HEK293T (cell line): ENCODE measurements around the gene ZNF467.

Experiments used
- BHLHE40 ChIP-seq: fragments of 450-650 bp; IDR thresholded peaks from 2 replicates; pipeline ENCODE4 v1.6.1; 2016; ENCODE audit warnings: mild to moderate bottlenecking, moderate library complexity, borderline replicate concordance
- ELF4 ChIP-seq: fragments of 450-650 bp; IDR thresholded peaks from 2 replicates; pipeline ENCODE4 v1.6.1; 2017; ENCODE audit warnings: antibody characterized with exemption
- FOXK2 ChIP-seq: fragments of 450-650 bp; IDR thresholded peaks from 2 replicates; pipeline ENCODE4 v1.6.1; 2016; ENCODE audit warnings: mild to moderate bottlenecking
- HDGF ChIP-seq: fragments of 450-650 bp; IDR thresholded peaks from 2 replicates; pipeline ENCODE4 v1.6.1; 2017; ENCODE audit warnings: antibody characterized with exemption, borderline replicate concordance
- NFRKB ChIP-seq: fragments of 450-650 bp; IDR thresholded peaks from 2 replicates; pipeline ENCODE4 v1.6.1; 2016; ENCODE audit warnings: mild to moderate bottlenecking, moderate library complexity
- PKNOX1 ChIP-seq: fragments of 450-650 bp; IDR thresholded peaks from 2 replicates; pipeline ENCODE4 v1.6.1; 2016
- SP1 ChIP-seq: fragments of 450-650 bp; IDR thresholded peaks from 2 replicates; pipeline ENCODE4 v1.6.1; 2017
- SUZ12 ChIP-seq: fragments of 450-650 bp; IDR thresholded peaks from 2 replicates; pipeline ENCODE4 v1.6.1; 2016; ENCODE audit warnings: mild to moderate bottlenecking
- TARDBP ChIP-seq: fragments of 450-650 bp; IDR thresholded peaks from 2 replicates; pipeline ENCODE4 v1.6.1; 2016
- ZNF384 ChIP-seq: fragments of 450-650 bp; IDR thresholded peaks from 2 replicates; pipeline ENCODE4 v1.6.1; 2016

- no peak for TF ChIP-seq SUZ12
- TF ChIP-seq FOXK2: no peak
- no peak for TF ChIP-seq HDGF
- no peak for TF ChIP-seq NFRKB
- TF ChIP-seq TARDBP: no peak
- no peak for TF ChIP-seq ELF4
- TF ChIP-seq PKNOX1: no peak
- TF ChIP-seq SP1: no peak
- no peak for TF ChIP-seq BHLHE40
- no peak for TF ChIP-seq ZNF384
Measured at GRCh38 chr7:149821191-149822148, 48.1 kb upstream of the ZNF467 start.
